Ascending aorta (tissue), 2 donors: ENCODE measurements around the gene PATJ. TPM values are rescaled to one million over a fixed set of nuclear protein-coding genes. Genes with fewer than 3 reads are reported as not detected.

Experiments
- DNase-seq, 2 donors: peaks; one replicate each; pipeline ENCODE4 v3.0.0-alpha.2; 2019; ENCODE audit warnings: low spot score in 2 of 2
- H3K27ac ChIP-seq, 2 donors: fragments of 200-600 bp; sonication (generic); one replicate each; pipeline ENCODE4 v1.5.1; 2016 to 2017; ENCODE audit warnings: mild to moderate bottlenecking in 1 of 2
- H3K27me3 ChIP-seq: fragments of 200-600 bp; sonication (generic); one replicate; pipeline ENCODE4 v1.5.1; 2017
- H3K36me3 ChIP-seq, 2 donors: fragments of 200-600 bp; sonication (generic); one replicate each; pipeline ENCODE4 v1.5.1; 2016
- H3K4me1 ChIP-seq, 2 donors: fragments of 200-600 bp; sonication (generic); one replicate each; pipeline ENCODE4 v1.5.1; 2016 to 2017; ENCODE audit warnings: mild to moderate bottlenecking in 1 of 2
- H3K4me3 ChIP-seq, 2 donors: fragments of 200-600 bp; sonication (generic); one replicate each; pipeline ENCODE4 v1.5.1; 2016 to 2017; ENCODE audit warnings: mild to moderate bottlenecking in 1 of 2
- H3K9me3 ChIP-seq, 2 donors: fragments of 200-600 bp; sonication (generic); one replicate each; pipeline ENCODE4 v1.5.1; 2016
- intact Hi-C: fragments of 100-400 bp; cut with DNase I; formaldehyde crosslinking; loops from one replicate; pipeline ENCODE4 v1.15.1; 2023
- total RNA-seq: library from RNA; depleted of rRNA; stranded (reverse); fragments of >200 nt; gene quantifications from one replicate; pipeline ENCODE4 v1.1.0, GENCODE V29; 2016
- TF ChIP-seq, protein P1 (sequence below), 3 experiments: fragments of 200-600 bp in 2 of 3; fragments of 450-650 bp in 1 of 3; sonication (generic) in 2 of 3; IDR thresholded peaks; one replicate each; pipeline ENCODE4 v1.5.1; 2016 to 2019; ENCODE audit warnings: antibody characterized with exemption in 3 of 3, mild to moderate bottlenecking in 1 of 3, moderate library complexity in 1 of 3

Gene PATJ
- total RNA-seq, 1 donor from 2014 or later, result 26.7 TPM

- no peak for DNase-seq
- no peaks in the 10 kb centered on the region for H3K4me1 ChIP-seq
- intact Hi-C loops, result no loop called here
- TF ChIP-seq, protein P1, sequence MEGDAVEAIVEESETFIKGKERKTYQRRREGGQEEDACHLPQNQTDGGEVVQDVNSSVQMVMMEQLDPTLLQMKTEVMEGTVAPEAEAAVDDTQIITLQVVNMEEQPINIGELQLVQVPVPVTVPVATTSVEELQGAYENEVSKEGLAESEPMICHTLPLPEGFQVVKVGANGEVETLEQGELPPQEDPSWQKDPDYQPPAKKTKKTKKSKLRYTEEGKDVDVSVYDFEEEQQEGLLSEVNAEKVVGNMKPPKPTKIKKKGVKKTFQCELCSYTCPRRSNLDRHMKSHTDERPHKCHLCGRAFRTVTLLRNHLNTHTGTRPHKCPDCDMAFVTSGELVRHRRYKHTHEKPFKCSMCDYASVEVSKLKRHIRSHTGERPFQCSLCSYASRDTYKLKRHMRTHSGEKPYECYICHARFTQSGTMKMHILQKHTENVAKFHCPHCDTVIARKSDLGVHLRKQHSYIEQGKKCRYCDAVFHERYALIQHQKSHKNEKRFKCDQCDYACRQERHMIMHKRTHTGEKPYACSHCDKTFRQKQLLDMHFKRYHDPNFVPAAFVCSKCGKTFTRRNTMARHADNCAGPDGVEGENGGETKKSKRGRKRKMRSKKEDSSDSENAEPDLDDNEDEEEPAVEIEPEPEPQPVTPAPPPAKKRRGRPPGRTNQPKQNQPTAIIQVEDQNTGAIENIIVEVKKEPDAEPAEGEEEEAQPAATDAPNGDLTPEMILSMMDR (IDR thresholded peaks at IDR 0.05), result no peak
- no peaks in the 10 kb centered on the region for H3K27me3 ChIP-seq
- peaks cover 0 to 8% of the 10 kb centered on the region in 2 donors for H3K36me3 ChIP-seq
- H3K4me3 ChIP-seq, result no peak overlapping the region
- no peaks in the 10 kb centered on the region for H3K9me3 ChIP-seq
- no peak overlapping the region for H3K27ac ChIP-seq
Observed at GRCh38 chr1:62052946-62053345, 310.7 kb downstream of the PATJ start.

- no peak for DNase-seq
- no peak overlapping the region for H3K4me3 ChIP-seq
- H3K36me3 ChIP-seq, result peaks cover 0 to 8% of the 10 kb centered on the region in 2 donors
- TF ChIP-seq, protein P1 (IDR thresholded peaks at IDR 0.05), result no peak
- no peak overlapping the region for H3K27ac ChIP-seq
- no peaks in the 10 kb centered on the region for H3K27me3 ChIP-seq
- intact Hi-C loops, result no loop called here
- H3K4me1 ChIP-seq, result no peaks in the 10 kb centered on the region
- H3K9me3 ChIP-seq, result no peaks in the 10 kb centered on the region
Observed at GRCh38 chr1:62054188-62054587, 311.9 kb downstream of the PATJ start.

GRCh38 chr1:62057230-62057629, 314.9 kb downstream of the PATJ start:
- Histone ChIP-seq H3K9me3 (no peaks in the 10 kb centered on the region), H3K27ac (no peak overlapping the region), H3K27me3 (no peaks in the 10 kb centered on the region), H3K4me1 (no peaks in the 10 kb centered on the region), H3K36me3 (no peaks in the 10 kb centered on the region), H3K4me3 (no peak overlapping the region)
- TF ChIP-seq, protein P1 (IDR thresholded peaks at IDR 0.05), result no peak
- no peak for DNase-seq
- intact Hi-C loops, result no loop called here

DNA sequence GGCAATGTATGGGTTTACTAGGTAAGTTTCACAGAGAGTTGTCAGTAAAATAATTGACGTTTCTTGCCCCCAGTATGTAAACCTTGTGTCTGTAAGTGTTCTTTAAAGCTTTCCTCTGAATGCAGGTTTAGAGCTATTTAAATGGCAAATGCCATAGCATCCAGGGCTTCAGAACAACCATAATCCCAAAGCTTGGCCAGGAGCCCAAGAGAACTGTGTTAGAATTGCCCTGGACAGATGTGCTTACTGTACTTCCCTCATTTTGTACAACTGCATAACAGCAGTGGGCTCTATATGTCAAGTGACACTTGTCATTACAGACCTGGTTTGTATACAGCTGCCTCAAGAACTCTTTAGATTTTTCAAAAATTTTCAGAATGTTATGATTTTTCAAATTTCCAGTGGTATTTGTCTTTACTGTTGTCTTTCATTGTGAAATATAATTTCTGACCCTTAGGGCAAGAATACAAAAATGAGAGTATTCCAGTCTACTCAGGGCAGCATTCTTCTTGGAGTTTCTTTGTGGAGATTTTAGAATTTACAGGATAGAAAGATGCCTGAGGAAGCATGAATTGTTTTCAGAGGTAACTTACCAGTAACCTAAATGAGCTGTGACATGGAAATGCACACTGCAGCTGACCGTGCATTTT, 315.5 kb downstream of the PATJ start:
- TF ChIP-seq, protein P1 (IDR thresholded peaks at IDR 0.05), result no peak
- Histone ChIP-seq H3K4me1 (no peaks in the 10 kb centered on the region), H3K36me3 (no peaks in the 10 kb centered on the region), H3K27ac (no peak overlapping the region), H3K9me3 (no peaks in the 10 kb centered on the region), H3K4me3 (no peak overlapping the region), H3K27me3 (no peaks in the 10 kb centered on the region)
- intact Hi-C loops, result no loop called here
- no peak for DNase-seq

GRCh38 chr1:62058956-62059355, 316.7 kb downstream of the PATJ start:
- no peak for DNase-seq
- Histone ChIP-seq H3K9me3 (no peaks in the 10 kb centered on the region), H3K36me3 (no peaks in the 10 kb centered on the region), H3K4me3 (no peak overlapping the region), H3K27ac (no peak overlapping the region), H3K4me1 (no peaks in the 10 kb centered on the region), H3K27me3 (no peaks in the 10 kb centered on the region)
- intact Hi-C loops, result no loop called here
- TF ChIP-seq, protein P1 (IDR thresholded peaks at IDR 0.05), result no peak

DNA sequence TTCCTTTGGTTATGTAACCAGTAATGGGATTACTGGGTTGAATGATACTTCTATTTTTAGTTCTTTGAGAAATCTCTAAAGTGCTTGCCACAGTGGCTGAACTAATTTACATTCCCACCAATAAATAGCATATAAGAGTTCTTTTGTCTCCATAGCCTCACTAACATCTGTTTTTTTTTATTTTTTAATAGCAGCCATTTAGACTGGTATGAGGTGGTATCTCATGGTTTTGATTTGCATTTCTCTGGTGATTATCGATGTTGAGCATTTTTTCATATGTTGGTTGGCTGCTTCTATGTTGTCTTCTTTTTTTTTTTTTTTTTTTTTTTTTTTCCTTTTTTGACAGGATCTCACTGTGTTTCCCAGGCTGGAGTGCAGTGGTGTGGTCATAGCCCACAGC, 319.8 kb downstream of the PATJ start:
- H3K9me3 ChIP-seq, result no peaks in the 10 kb centered on the region
- H3K36me3 ChIP-seq, result no peaks in the 10 kb centered on the region
- H3K27me3 ChIP-seq, result no peaks in the 10 kb centered on the region
- no peak for DNase-seq
- peaks cover 3 to 14% of the 10 kb centered on the region in 2 donors for H3K4me1 ChIP-seq
- no peak overlapping the region for H3K27ac ChIP-seq
- intact Hi-C loops, result no loop called here
- TF ChIP-seq, protein P1 (IDR thresholded peaks at IDR 0.05), result no peak
- no peak overlapping the region for H3K4me3 ChIP-seq
